GM21390 (cell line): ENCODE results near the gene KY.

ENCODE experiments used
- ATAC-seq: cut with Tn5 transposase; IDR thresholded peaks from one replicate; pipeline ENCODE4 v1.9.1; 2021; ENCODE audit not compliant: unreplicated experiment

Gene KY

GRCh38 chr3:134559591-134559990, 91.2 kb downstream of the KY start:
- ATAC-seq, result no peak
